OCI-LY7 (cell line): ENCODE data around the gene LILRB5. TPM values are rescaled to one million over a fixed set of nuclear protein-coding genes. Genes with fewer than 3 reads are reported as not detected.

ENCODE experiments used
- BruUV-seq: library from RNA; stranded (reverse); fragments of 400-500 nt; replicated peaks from 2 replicates; lab custom pipeline; 2021; lab: Mats Ljungman, UMichigan
- CTCF ChIA-PET: fragments of 300-600 bp; sonication (Branson Sonifier 250); formaldehyde crosslinking; loops from one replicate; lab custom pipeline; 2022; ENCODE audit warnings: antibody characterized with exemption; ENCODE audit not compliant: unreplicated experiment; lab: Charles Lee
- POLR2A ChIA-PET: fragments of 300-600 bp; sonication (Branson Sonifier 250); formaldehyde crosslinking; loops from one replicate; lab custom pipeline; 2022; ENCODE audit warnings: antibody characterized with exemption; lab: Charles Lee
- DNase-seq: peaks from one replicate; pipeline ENCODE4 v3.0.0-alpha.2; 2015; ENCODE audit warnings: low spot score
- H2AFZ ChIP-seq: fragments of 200-600 bp; sonication (generic), shearing (Covaris generic); 2 replicates; pipeline ENCODE4 v1.6.1; 2014; ENCODE audit warnings: mild to moderate bottlenecking, antibody characterized with exemption, low read length, moderate library complexity
- H3K27ac ChIP-seq: fragments of 200-600 bp; sonication (generic); 2 replicates; pipeline ENCODE4 v1.5.1; 2014; ENCODE audit warnings: mixed run types, low read depth, mild to moderate bottlenecking, moderate library complexity, low read length, inconsistent platforms; ENCODE audit not compliant: poor library complexity, severe bottlenecking
- H3K36me3 ChIP-seq: fragments of 200-600 bp; sonication (generic); 2 replicates; pipeline ENCODE4 v1.6.1; 2014; ENCODE audit warnings: mild to moderate bottlenecking, antibody characterized with exemption, low read length, moderate library complexity, mixed read lengths; ENCODE audit not compliant: insufficient read depth
- H3K4me1 ChIP-seq: fragments of 200-600 bp; sonication (generic); 2 replicates; pipeline ENCODE4 v1.5.1; 2014; ENCODE audit warnings: mild to moderate bottlenecking, low read length; ENCODE audit not compliant: insufficient read depth, poor library complexity, severe bottlenecking
- H3K4me2 ChIP-seq: fragments of 200-600 bp; sonication (generic); 2 replicates; pipeline ENCODE4 v1.6.1; 2014; ENCODE audit warnings: mild to moderate bottlenecking, low read length
- H3K4me3 ChIP-seq: fragments of 200-600 bp; sonication (generic); 2 replicates; pipeline ENCODE4 v1.5.1; 2014; ENCODE audit warnings: mild to moderate bottlenecking, low read depth, low read length; ENCODE audit not compliant: poor library complexity, severe bottlenecking
- H3K79me2 ChIP-seq: fragments of 200-600 bp; sonication (generic); 2 replicates; pipeline ENCODE4 v1.6.1; 2016; ENCODE audit warnings: low read depth, mild to moderate bottlenecking, low read length, moderate library complexity, mixed read lengths; ENCODE audit not compliant: insufficient read depth
- H3K9me2 ChIP-seq: fragments of 200-600 bp; sonication (generic); 2 replicates; pipeline ENCODE4 v1.6.1; 2016; ENCODE audit warnings: mild to moderate bottlenecking, low read length, mixed read lengths; ENCODE audit not compliant: insufficient read depth
- H3K9me3 ChIP-seq: fragments of 200-600 bp; sonication (generic); 2 replicates; pipeline ENCODE4 v1.6.1; 2014; ENCODE audit warnings: mild to moderate bottlenecking, mixed run types, low read length, mixed read lengths
- H4K20me1 ChIP-seq: fragments of 200-600 bp; sonication (generic); 2 replicates; pipeline ENCODE4 v1.6.1; 2014; ENCODE audit warnings: mild to moderate bottlenecking, antibody characterized with exemption, low read length, moderate library complexity, mixed read lengths; ENCODE audit not compliant: insufficient read depth
- CTCF ChIP-seq: fragments of 200-600 bp; sonication (generic); conservative IDR thresholded peaks from 2 replicates; pipeline ENCODE4 v1.5.1; 2014; ENCODE audit warnings: mild to moderate bottlenecking, antibody characterized with exemption, low read length, moderate library complexity, mixed read lengths
- EZH2phosphoT487 ChIP-seq: fragments of 200-600 bp; sonication (generic); IDR thresholded peaks from 2 replicates; pipeline ENCODE4 v1.6.1; 2018; ENCODE audit warnings: low read depth, borderline replicate concordance, mild to moderate bottlenecking, mixed run types, antibody characterized with exemption, low read length, moderate library complexity, mixed read lengths
- intact Hi-C: fragments of 100-400 bp; cut with micrococcal nuclease; formaldehyde crosslinking; loops from one replicate; pipeline ENCODE4 v1.10.0; 2022; ENCODE audit not compliant: unreplicated experiment
- total RNA-seq, 2 experiments: library from RNA; depleted of rRNA in 1 of 2; stranded (reverse); fragments of >200 nt in 1 of 2; shearing (Covaris generic) in 1 of 2; gene quantifications; 2 replicates each; pipeline ENCODE4 v1.2.3, GENCODE V29; 2014 to 2022

Gene LILRB5
- total RNA-seq, 2 experiments from 2014 or later: not detected

- Histone ChIP-seq H3K4me1 (peaks cover 63% of the 10 kb centered on the region), H3K9me2 (no peaks in the 10 kb centered on the region), H3K4me2 (peak overlapping the region; percentile 92), H2AFZ (no peak overlapping the region), H3K9me3 (no peaks in the 10 kb centered on the region), H4K20me1 (peaks cover 60% of the 10 kb centered on the region), H3K79me2 (peaks cover 67% of the 10 kb centered on the region), H3K36me3 (peaks cover 92% of the 10 kb centered on the region), H3K4me3 (peak overlapping the region; percentile 84), H3K27ac (peak overlapping the region; percentile 3)
- CTCF ChIA-PET: no interaction called here
- intact Hi-C loops: no loop called here
- no TSS peak for BruUV-seq
- DNase-seq: no peak
- POLR2A ChIA-PET: interaction anchor here (0.6 kb wide), 1 partner anchor 62 kb away, joined by 3 read pairs; no protein-coding TSS in a partner anchor
- TF ChIP-seq CTCF: no peak
These were observed 52.2 kb downstream of the LILRB5 start for GRCh38 chr19:54204767-54205468.

- intact Hi-C loops: no loop called here
- peak overlapping the region; percentile 92 for H3K4me2 ChIP-seq
- POLR2A ChIA-PET: no interaction called here
- peaks cover 77% of the 10 kb centered on the region for H3K4me1 ChIP-seq
- peak overlapping the region; percentile 84 for H3K4me3 ChIP-seq
- H3K36me3 ChIP-seq: peaks cover 75% of the 10 kb centered on the region
- H4K20me1 ChIP-seq: peaks cover 60% of the 10 kb centered on the region
- H2AFZ ChIP-seq: no peak overlapping the region
- no peaks in the 10 kb centered on the region for H3K9me2 ChIP-seq
- CTCF ChIA-PET: no interaction called here
- BruUV-seq: no TSS peak
- peaks cover 74% of the 10 kb centered on the region for H3K79me2 ChIP-seq
- H3K9me3 ChIP-seq: no peaks in the 10 kb centered on the region
- H3K27ac ChIP-seq: peak overlapping the region; percentile 80
- TF ChIP-seq CTCF: no peak
- no peak for TF ChIP-seq EZH2phosphoT487
- DNase-seq: peak; percentile 47
These were observed 53.9 kb downstream of the LILRB5 start for GRCh38 chr19:54203151-54203611.

- Histone ChIP-seq H3K9me2 (no peaks in the 10 kb centered on the region), H2AFZ (no peak overlapping the region), H3K4me1 (peaks cover 68% of the 10 kb centered on the region), H3K79me2 (peaks cover 73% of the 10 kb centered on the region), H3K27ac (peak overlapping the region; percentile 80), H3K36me3 (peaks cover 63% of the 10 kb centered on the region), H4K20me1 (peaks cover 60% of the 10 kb centered on the region), H3K9me3 (no peaks in the 10 kb centered on the region), H3K4me2 (peak overlapping the region; percentile 92), H3K4me3 (peak overlapping the region; percentile 84)
- intact Hi-C loops: no loop called here
- ChIA-PET POLR2A (interaction anchor here (2.1 kb wide), 1 partner anchor 12 kb away, joined by 5 read pairs; the partner anchor contains the start of gene MBOAT7), CTCF (no interaction called here)
- BruUV-seq: no TSS peak
- no peak for TF ChIP-seq EZH2phosphoT487
- no peak for TF ChIP-seq CTCF
- DNase-seq: peak; percentile 45
These were observed 55.1 kb downstream of the LILRB5 start for GRCh38 chr19:54201980-54202379.
